ENCODE data around the gene SMLR1.

DNA sequence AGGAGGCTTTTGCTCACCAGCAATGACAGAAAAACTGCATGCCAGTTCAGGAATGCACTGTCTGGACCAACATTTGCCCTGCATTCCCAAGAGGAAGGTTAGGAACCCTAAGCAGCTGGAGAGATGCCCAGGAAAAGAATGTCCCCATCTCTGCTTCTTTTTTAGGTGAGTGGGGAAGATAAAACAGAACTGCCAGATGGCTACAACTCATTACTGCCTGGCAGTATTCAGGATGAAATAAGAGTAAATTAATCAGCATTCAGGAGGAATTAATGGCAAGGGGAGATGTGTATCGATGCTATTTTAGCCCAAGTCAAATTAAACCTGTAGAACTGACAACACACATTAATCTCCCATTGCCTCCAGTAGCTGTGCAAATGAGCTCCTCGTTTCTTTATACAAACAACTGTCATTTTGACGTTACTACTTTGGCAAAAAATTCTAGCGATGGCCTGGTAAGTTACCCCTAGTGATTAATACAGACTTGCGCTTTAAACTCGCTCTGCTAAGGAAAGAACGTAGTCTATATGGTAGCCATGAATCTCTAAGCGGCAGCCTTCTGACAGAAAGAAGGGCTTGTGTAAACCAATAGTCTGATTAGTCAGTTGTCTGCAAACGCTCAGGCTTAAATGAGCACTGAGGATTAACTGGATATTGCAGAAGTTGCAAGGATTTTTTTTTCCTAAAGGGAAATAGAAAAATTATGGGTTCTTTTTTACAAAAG, 16.7 kb upstream of the SMLR1 start:
- no peak for TF ChIP-seq EP300 (IDR thresholded peaks at IDR 0.05; ENCODE audit: borderline replicate concordance)
- no peak for TF ChIP-seq TAF1 (IDR thresholded peaks at IDR 0.05; ENCODE audit: low read depth)
- TF ChIP-seq, protein P1, sequence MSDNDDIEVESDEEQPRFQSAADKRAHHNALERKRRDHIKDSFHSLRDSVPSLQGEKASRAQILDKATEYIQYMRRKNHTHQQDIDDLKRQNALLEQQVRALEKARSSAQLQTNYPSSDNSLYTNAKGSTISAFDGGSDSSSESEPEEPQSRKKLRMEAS (IDR thresholded peaks at IDR 0.05) = no peak
- TF ChIP-seq EGR1 (IDR thresholded peaks at IDR 0.05) = no peak
- no peak for TF ChIP-seq CEBPB (IDR thresholded peaks at IDR 0.05)
- TF ChIP-seq RAD21 (IDR thresholded peaks at IDR 0.05; ENCODE audit: low read depth) = no peak
- no peak for TF ChIP-seq REST (IDR thresholded peaks at IDR 0.05; ENCODE audit: low read depth)
- no peak for TF ChIP-seq TEAD4 (IDR thresholded peaks at IDR 0.05)
- TF ChIP-seq FOXM1 (IDR thresholded peaks at IDR 0.05; ENCODE audit: borderline replicate concordance, low read depth) = no peak
- no peak for TF ChIP-seq TCF12 (IDR thresholded peaks at IDR 0.05; ENCODE audit: low read depth)
- no peak for TF ChIP-seq YY1 (IDR thresholded peaks at IDR 0.05; ENCODE audit: low read depth)
- no peak for TF ChIP-seq USF1 (IDR thresholded peaks at IDR 0.05)

All from Ishikawa (cell line).